Parathyroid adenoma (tissue), 2 donors: Measurements from ENCODE around the gene GEN1.

ENCODE experiments used
- H2AFZ ChIP-seq: fragments of 300-600 bp; sonication (generic); one replicate; pipeline ENCODE4 v1.7.0; 2017; ENCODE audit warnings: antibody characterized with exemption, mild to moderate bottlenecking
- H3K27ac ChIP-seq: fragments of 300-600 bp; sonication (generic); one replicate; pipeline ENCODE4 v1.7.0; 2017
- H3K27me3 ChIP-seq: fragments of 300-600 bp; sonication (generic); one replicate; pipeline ENCODE4 v1.7.0; 2017; ENCODE audit warnings: low read length; ENCODE audit not compliant: control insufficient read depth, insufficient read depth
- H3K36me3 ChIP-seq: fragments of 300-600 bp; sonication (generic); one replicate; pipeline ENCODE4 v1.7.0; 2017; ENCODE audit warnings: low read length; ENCODE audit not compliant: control insufficient read depth, insufficient read depth
- H3K4me1 ChIP-seq: fragments of 300-600 bp; sonication (generic); one replicate; pipeline ENCODE4 v1.7.0; 2017; ENCODE audit warnings: control low read depth
- H3K4me2 ChIP-seq: fragments of 300-600 bp; sonication (generic); one replicate; pipeline ENCODE4 v1.7.0; 2017; ENCODE audit warnings: low read length
- H3K4me3 ChIP-seq: fragments of 300-600 bp; sonication (generic); one replicate; pipeline ENCODE4 v1.7.0; 2017; ENCODE audit warnings: low read depth, low read length
- H3K79me2 ChIP-seq: fragments of 300-600 bp; sonication (generic); one replicate; pipeline ENCODE4 v1.7.0; 2017; ENCODE audit warnings: control low read depth
- H3K9ac ChIP-seq: fragments of 300-600 bp; sonication (generic); one replicate; pipeline ENCODE4 v1.7.0; 2017; ENCODE audit warnings: mild to moderate bottlenecking
- H3K9me3 ChIP-seq: fragments of 300-600 bp; sonication (generic); one replicate; pipeline ENCODE4 v1.7.0; 2017; ENCODE audit warnings: low read length; ENCODE audit not compliant: control insufficient read depth
- TF ChIP-seq, protein P1 (sequence below): fragments of 300-600 bp; sonication (generic); IDR thresholded peaks from one replicate; pipeline ENCODE4 v1.7.0; 2017; ENCODE audit warnings: antibody characterized with exemption, mild to moderate bottlenecking
- donor health status: primary hyperparathyroidism.

Gene GEN1

GRCh38 chr2:17719562-17720371, 34.2 kb upstream of the GEN1 start:
- H3K36me3 ChIP-seq = no peaks in the 10 kb centered on the region
- no peak overlapping the region for H2AFZ ChIP-seq
- H3K4me3 ChIP-seq = no peak overlapping the region
- H3K4me2 ChIP-seq = no peak overlapping the region
- H3K4me1 ChIP-seq = no peaks in the 10 kb centered on the region
- no peaks in the 10 kb centered on the region for H3K27me3 ChIP-seq
- H3K9me3 ChIP-seq = no peaks in the 10 kb centered on the region
- H3K79me2 ChIP-seq = no peaks in the 10 kb centered on the region
- no peak overlapping the region for H3K27ac ChIP-seq
- H3K9ac ChIP-seq = no peak overlapping the region
- TF ChIP-seq, protein P1, sequence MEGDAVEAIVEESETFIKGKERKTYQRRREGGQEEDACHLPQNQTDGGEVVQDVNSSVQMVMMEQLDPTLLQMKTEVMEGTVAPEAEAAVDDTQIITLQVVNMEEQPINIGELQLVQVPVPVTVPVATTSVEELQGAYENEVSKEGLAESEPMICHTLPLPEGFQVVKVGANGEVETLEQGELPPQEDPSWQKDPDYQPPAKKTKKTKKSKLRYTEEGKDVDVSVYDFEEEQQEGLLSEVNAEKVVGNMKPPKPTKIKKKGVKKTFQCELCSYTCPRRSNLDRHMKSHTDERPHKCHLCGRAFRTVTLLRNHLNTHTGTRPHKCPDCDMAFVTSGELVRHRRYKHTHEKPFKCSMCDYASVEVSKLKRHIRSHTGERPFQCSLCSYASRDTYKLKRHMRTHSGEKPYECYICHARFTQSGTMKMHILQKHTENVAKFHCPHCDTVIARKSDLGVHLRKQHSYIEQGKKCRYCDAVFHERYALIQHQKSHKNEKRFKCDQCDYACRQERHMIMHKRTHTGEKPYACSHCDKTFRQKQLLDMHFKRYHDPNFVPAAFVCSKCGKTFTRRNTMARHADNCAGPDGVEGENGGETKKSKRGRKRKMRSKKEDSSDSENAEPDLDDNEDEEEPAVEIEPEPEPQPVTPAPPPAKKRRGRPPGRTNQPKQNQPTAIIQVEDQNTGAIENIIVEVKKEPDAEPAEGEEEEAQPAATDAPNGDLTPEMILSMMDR = peak; percentile 79

DNA sequence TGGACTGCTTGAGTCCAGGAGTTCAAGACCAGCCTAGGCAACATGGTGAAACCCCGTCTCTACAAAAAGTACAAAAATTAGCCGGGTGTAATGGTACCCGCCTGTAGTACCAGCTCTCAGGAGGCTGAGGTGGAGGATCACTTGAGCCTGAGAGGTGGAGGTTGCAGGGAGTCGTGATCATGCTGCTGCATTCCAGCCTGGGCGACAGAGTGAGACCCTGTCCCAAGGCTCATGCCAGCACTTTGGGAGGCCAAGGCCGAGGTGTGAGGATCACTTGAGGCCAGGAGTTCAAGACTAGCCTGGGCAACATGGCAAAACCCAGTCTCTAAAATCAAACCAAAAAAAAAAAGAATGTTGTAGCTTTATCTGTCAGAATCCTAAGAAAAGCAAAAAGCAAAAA, 25.7 kb upstream of the GEN1 start:
- Histone ChIP-seq H2AFZ (no peak overlapping the region), H3K27ac (no peak overlapping the region), H3K36me3 (no peaks in the 10 kb centered on the region), H3K9ac (no peak overlapping the region), H3K4me3 (no peak overlapping the region), H3K9me3 (no peaks in the 10 kb centered on the region), H3K4me1 (no peaks in the 10 kb centered on the region), H3K4me2 (no peak overlapping the region), H3K79me2 (no peaks in the 10 kb centered on the region), H3K27me3 (no peaks in the 10 kb centered on the region)
- TF ChIP-seq, protein P1 = no peak

DNA sequence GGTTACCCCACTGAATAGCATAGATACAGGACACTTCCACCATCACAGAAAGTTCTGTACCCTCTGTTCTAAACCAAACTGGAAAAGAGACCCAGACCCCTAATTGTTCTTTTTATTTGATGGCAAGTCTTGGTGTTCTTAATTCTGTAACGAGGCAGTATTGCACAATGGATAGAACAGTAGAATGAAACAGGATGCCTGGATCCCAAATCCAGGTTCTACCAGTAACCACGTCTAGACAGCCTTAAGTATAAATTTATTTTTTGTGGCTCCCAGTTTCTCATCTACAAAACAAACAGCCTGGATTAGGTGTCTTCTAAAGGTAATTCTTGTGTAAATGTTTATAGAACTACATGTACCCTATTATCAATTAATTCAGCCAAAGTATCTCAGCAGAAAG, 24.1 kb upstream of the GEN1 start:
- no peaks in the 10 kb centered on the region for H3K27me3 ChIP-seq
- no peaks in the 10 kb centered on the region for H3K79me2 ChIP-seq
- no peak overlapping the region for H3K27ac ChIP-seq
- no peak overlapping the region for H3K4me2 ChIP-seq
- H3K9ac ChIP-seq = no peak overlapping the region
- no peak overlapping the region for H3K4me3 ChIP-seq
- H2AFZ ChIP-seq = no peak overlapping the region
- no peaks in the 10 kb centered on the region for H3K36me3 ChIP-seq
- TF ChIP-seq, protein P1 = no peak
- no peaks in the 10 kb centered on the region for H3K9me3 ChIP-seq
- no peaks in the 10 kb centered on the region for H3K4me1 ChIP-seq

GRCh38 chr2:17733599-17733998, 20.3 kb upstream of the GEN1 start:
- Histone ChIP-seq H3K4me2 (no peak overlapping the region), H2AFZ (no peak overlapping the region), H3K9me3 (no peaks in the 10 kb centered on the region), H3K4me1 (no peaks in the 10 kb centered on the region), H3K9ac (no peak overlapping the region), H3K27ac (no peak overlapping the region), H3K4me3 (no peak overlapping the region), H3K27me3 (no peaks in the 10 kb centered on the region), H3K79me2 (no peaks in the 10 kb centered on the region), H3K36me3 (no peaks in the 10 kb centered on the region)
- TF ChIP-seq, protein P1 = no peak

GRCh38 chr2:17735864-17736263, 18.1 kb upstream of the GEN1 start:
- TF ChIP-seq, protein P1 = no peak
- Histone ChIP-seq H3K36me3 (no peaks in the 10 kb centered on the region), H3K4me2 (no peak overlapping the region), H2AFZ (no peak overlapping the region), H3K79me2 (no peaks in the 10 kb centered on the region), H3K4me1 (no peaks in the 10 kb centered on the region), H3K9me3 (no peaks in the 10 kb centered on the region), H3K27ac (no peak overlapping the region), H3K27me3 (no peaks in the 10 kb centered on the region), H3K9ac (no peak overlapping the region), H3K4me3 (no peak overlapping the region)
